Sigmoid colon (tissue), 7 donors: ENCODE measurements around the gene PTPN14. TPM values are rescaled to one million over a fixed set of nuclear protein-coding genes. Genes with fewer than 3 reads are reported as not detected.

ENCODE experiments used
- DNase-seq: peaks from one replicate; pipeline ENCODE4 v3.0.0-alpha.2; 2019
- H3K27ac ChIP-seq, 4 donors: fragments of 200-600 bp; sonication (generic); one replicate each; pipeline ENCODE4 v1.5.1; 2016 to 2019; ENCODE audit warnings: mild to moderate bottlenecking in 1 of 4
- H3K27me3 ChIP-seq, 3 donors: fragments of 200-600 bp; sonication (generic); one replicate each; pipeline ENCODE4 v1.5.1; 2019; ENCODE audit warnings: mild to moderate bottlenecking in 1 of 3
- H3K36me3 ChIP-seq, 4 donors: fragments of 200-600 bp; sonication (generic); one replicate each; pipeline ENCODE4 v1.5.1; 2016 to 2019
- H3K4me1 ChIP-seq, 4 donors: fragments of 200-600 bp; sonication (generic); one replicate each; pipeline ENCODE4 v1.5.1; 2017 to 2019
- H3K4me3 ChIP-seq, 4 donors: fragments of 200-600 bp; sonication (generic); one replicate each; pipeline ENCODE4 v1.5.1; 2017 to 2019; ENCODE audit warnings: mild to moderate bottlenecking in 2 of 4, moderate library complexity in 1 of 4
- H3K9me3 ChIP-seq, 4 donors: fragments of 200-600 bp in 3 of 4; sonication (generic) in 3 of 4; one replicate each; pipeline versions ENCODE4 v1.5.1 to v1.6.1; 2013 to 2019
- CTCF ChIP-seq, 4 experiments: fragments of 450-650 bp in 3 of 4; fragments of 200-600 bp in 1 of 4; IDR thresholded peaks; one replicate each; pipeline ENCODE4 v1.5.1; 2016 to 2019; ENCODE audit warnings: antibody characterized with exemption in 4 of 4, mild to moderate bottlenecking in 3 of 4, moderate library complexity in 2 of 4
- EP300 ChIP-seq, 4 donors: sonication (generic); formaldehyde crosslinking; IDR thresholded peaks; one replicate each; pipeline ENCODE4 v1.6.1; 2017; ENCODE audit warnings: antibody characterized with exemption in 4 of 4
- POLR2A ChIP-seq, 2 donors: fragments of 450-650 bp; IDR thresholded peaks; one replicate each; pipeline ENCODE4 v1.6.1; 2016; ENCODE audit warnings: antibody characterized with exemption in 2 of 2, mild to moderate bottlenecking in 2 of 2, moderate library complexity in 2 of 2
- POLR2AphosphoS5 ChIP-seq, 4 donors: sonication (generic); formaldehyde crosslinking; IDR thresholded peaks; one replicate each; pipeline ENCODE4 v1.6.1; 2017; ENCODE audit warnings: antibody characterized with exemption in 4 of 4
- WGBS, 2 donors: extraction: QIAGEN DNeasy Blood & Tissue Kit; methylation state at CpG; one replicate each; pipeline ENCODE4 v1.1.7; 2013; 5-methylcytosine and 5-hydroxymethylcytosine counted together
- intact Hi-C: fragments of 100-400 bp; cut with DNase I; formaldehyde crosslinking; loops from one replicate; pipeline ENCODE4 v1.15.1; 2023
- polyA plus RNA-seq, 3 donors: library from polyadenylated mRNA; stranded (reverse); fragments of 200-250 nt; gene quantifications; one replicate each; pipeline ENCODE4 v1.2.3, GENCODE V29; 2013
- total RNA-seq, 4 donors: library from RNA; depleted of rRNA; stranded (reverse); fragments of >200 nt; gene quantifications; one replicate each; pipeline ENCODE4 v1.1.0, GENCODE V29; 2016
- donor health status: healthy with polysubstance abuse.
- donor health status: Bipolar disorder and iron deficiency.
- donor health status: healthy.

The PTPN14 gene
- total and polyA plus RNA-seq, 7 donors: 0.46 to 35.5 (median 20.1) TPM

- intact Hi-C loops: no loop called here
Observed at GRCh38 chr1:214352838-214353237, 198.6 kb downstream of the PTPN14 start.

GRCh38 chr1:214351551-214352277, 199.7 kb downstream of the PTPN14 start:
- Histone ChIP-seq H3K4me3 (no peak overlapping the region), H3K36me3 (peaks cover 0 to 16% (median 8%) of the 10 kb centered on the region in 4 donors), H3K4me1 (peaks cover 2 to 39% (median 11%) of the 10 kb centered on the region in 4 donors), H3K27ac (no peak overlapping the region), H3K27me3 (no peaks in the 10 kb centered on the region), H3K9me3 (no peaks in the 10 kb centered on the region)
- 68 to 73% methylated on average over 2 of the region's 2 CpGs for WGBS, 2 donors
- TF ChIP-seq POLR2AphosphoS5 (IDR thresholded peaks at IDR 0.05) (no peak), CTCF (IDR thresholded peaks at IDR 0.05) (no peak), EP300 (IDR thresholded peaks at IDR 0.05) (no peak), POLR2A (IDR thresholded peaks at IDR 0.05) (no peak)
- intact Hi-C loops: no loop called here
- DNase-seq: no peak

More at GRCh38 chr1:214352838-214353237, 198.6 kb downstream of the PTPN14 start:
- 95% methylated on average over 4 of the region's 4 CpGs for WGBS, 2 donors
- TF ChIP-seq CTCF (IDR thresholded peaks at IDR 0.05): no peak
- no peak overlapping the region for H3K27ac ChIP-seq
- H3K27me3 ChIP-seq: no peaks in the 10 kb centered on the region
- no peak for DNase-seq
- no peaks in the 10 kb centered on the region for H3K9me3 ChIP-seq
- H3K4me3 ChIP-seq: no peak overlapping the region
- H3K36me3 ChIP-seq: peaks cover 11 to 20% (median 17%) of the 10 kb centered on the region in 4 donors
- H3K4me1 ChIP-seq: peaks cover 2 to 39% (median 11%) of the 10 kb centered on the region in 4 donors

GRCh38 chr1:214349781-214350180, 201.6 kb downstream of the PTPN14 start:
- Histone ChIP-seq H3K9me3 (peaks cover 0 to 3% (median 0%) of the 10 kb centered on the region in 4 donors), H3K36me3 (peaks cover 0 to 14% (median 5%) of the 10 kb centered on the region in 4 donors), H3K27ac (no peak overlapping the region), H3K4me3 (no peak overlapping the region), H3K4me1 (peaks cover 2 to 34% (median 5%) of the 10 kb centered on the region in 4 donors), H3K27me3 (no peaks in the 10 kb centered on the region)
- WGBS, 2 donors: 95 to 96% methylated on average over 2 of the region's 2 CpGs
- DNase-seq: no peak
- intact Hi-C loops: no loop called here
- TF ChIP-seq CTCF (IDR thresholded peaks at IDR 0.05): no peak

GRCh38 chr1:214349008-214349407, 202.4 kb downstream of the PTPN14 start:
- TF ChIP-seq CTCF (IDR thresholded peaks at IDR 0.05) (no peak), EP300 (IDR thresholded peaks at IDR 0.05) (no peak), POLR2A (IDR thresholded peaks at IDR 0.05) (no peak), POLR2AphosphoS5 (IDR thresholded peaks at IDR 0.05) (no peak)
- intact Hi-C loops: no loop called here

More at GRCh38 chr1:214349008-214349407, 202.4 kb downstream of the PTPN14 start:
- peaks cover 0 to 26% (median 0%) of the 10 kb centered on the region in 4 donors for H3K4me1 ChIP-seq
- H3K9me3 ChIP-seq: peaks cover 0 to 3% (median 0%) of the 10 kb centered on the region in 4 donors
- H3K4me3 ChIP-seq: no peak overlapping the region
- DNase-seq: no peak
- no peak overlapping the region for H3K27ac ChIP-seq
- H3K36me3 ChIP-seq: peaks cover 0 to 18% (median 5%) of the 10 kb centered on the region in 4 donors
- no peaks in the 10 kb centered on the region for H3K27me3 ChIP-seq
- 96 to 97% methylated on average over 5 of the region's 5 CpGs for WGBS, 2 donors
